Astrocyte of the spinal cord (primary cell): Measurements from ENCODE around the gene TUBA4B.
A peak's percentile ranks its signal among the peaks of the same experiment; 100 is the strongest.
"Not testable (repeated sequence)": the region's sequence is repeated elsewhere in the genome, so short reads cannot be mapped to it uniquely, and the experiment has no call there.

Experiments
- DNase-seq: peaks from one replicate; pipeline ENCODE4 v3.0.0; 2011; ENCODE audit warnings: low read depth, low spot score
- H3K4me3 ChIP-seq: 2 replicates; pipeline ENCODE4 v1.5.1; 2011; ENCODE audit warnings: low read depth, mild to moderate bottlenecking, low read length, moderate library complexity
- in situ Hi-C: cut with HindIII; loops from 2 replicates; pipeline ENCODE4 v1.10.0; 2017; ENCODE audit warnings: low sequenced_read_pairs
- TF ChIP-seq, protein P1 (sequence below): IDR thresholded peaks from 2 replicates; pipeline ENCODE4 v1.5.1; 2012; ENCODE audit warnings: low read depth, mild to moderate bottlenecking, low read length, inconsistent platforms

The TUBA4B gene

DNA sequence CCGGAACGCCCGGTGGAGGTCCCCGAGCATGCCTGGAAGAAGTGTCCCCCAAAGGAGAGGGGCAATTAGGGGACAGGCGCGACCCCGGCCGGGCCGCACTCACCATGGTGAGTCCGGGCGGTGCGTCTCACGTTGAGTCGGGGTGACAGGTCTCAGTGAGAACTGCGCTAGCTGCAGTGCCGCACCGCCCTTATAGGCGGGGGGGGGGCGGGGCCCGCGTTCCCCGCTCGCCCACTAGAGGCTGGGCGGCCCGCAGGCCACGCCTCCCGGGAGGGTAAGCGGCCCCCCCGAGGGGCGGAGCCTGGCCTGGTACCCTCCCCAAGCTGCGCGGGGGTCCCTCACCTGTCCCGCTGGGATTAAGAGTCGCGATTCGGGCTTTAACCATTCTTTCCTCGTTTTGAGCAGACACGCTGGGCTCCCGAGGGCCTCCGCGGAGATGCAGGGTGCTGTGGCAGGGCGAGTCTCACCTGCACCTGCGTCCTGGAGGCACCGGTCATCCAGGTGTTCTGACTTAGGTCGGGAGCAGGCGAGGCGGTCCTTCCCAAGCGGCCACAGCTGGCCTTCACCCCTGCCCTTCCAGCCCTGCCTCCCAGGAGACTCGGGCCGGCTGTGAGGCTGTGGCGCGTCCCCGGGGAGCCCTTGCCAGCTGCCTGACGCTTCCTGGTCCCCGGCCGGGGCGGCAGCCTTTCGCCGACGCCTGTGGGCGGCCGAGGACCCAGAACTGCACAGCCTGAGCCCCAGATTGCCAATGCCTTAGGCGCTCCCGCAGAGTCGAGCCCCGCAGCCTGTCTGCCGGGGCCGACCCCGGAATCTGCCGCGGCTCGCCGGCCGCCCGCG lies 928 bp downstream of the TUBA4B start, which contains the start of gene TUBA4A:
Gene TUBA4A (minus strand): TSS at position 166 of the 837 bp plus-strand sequence. CDS start 60 bp downstream, at position 106.
- peak within 1 kb of the TSS; percentile 46 for H3K4me3 ChIP-seq
- peak; percentile 41 for DNase-seq
- TF ChIP-seq, protein P1, sequence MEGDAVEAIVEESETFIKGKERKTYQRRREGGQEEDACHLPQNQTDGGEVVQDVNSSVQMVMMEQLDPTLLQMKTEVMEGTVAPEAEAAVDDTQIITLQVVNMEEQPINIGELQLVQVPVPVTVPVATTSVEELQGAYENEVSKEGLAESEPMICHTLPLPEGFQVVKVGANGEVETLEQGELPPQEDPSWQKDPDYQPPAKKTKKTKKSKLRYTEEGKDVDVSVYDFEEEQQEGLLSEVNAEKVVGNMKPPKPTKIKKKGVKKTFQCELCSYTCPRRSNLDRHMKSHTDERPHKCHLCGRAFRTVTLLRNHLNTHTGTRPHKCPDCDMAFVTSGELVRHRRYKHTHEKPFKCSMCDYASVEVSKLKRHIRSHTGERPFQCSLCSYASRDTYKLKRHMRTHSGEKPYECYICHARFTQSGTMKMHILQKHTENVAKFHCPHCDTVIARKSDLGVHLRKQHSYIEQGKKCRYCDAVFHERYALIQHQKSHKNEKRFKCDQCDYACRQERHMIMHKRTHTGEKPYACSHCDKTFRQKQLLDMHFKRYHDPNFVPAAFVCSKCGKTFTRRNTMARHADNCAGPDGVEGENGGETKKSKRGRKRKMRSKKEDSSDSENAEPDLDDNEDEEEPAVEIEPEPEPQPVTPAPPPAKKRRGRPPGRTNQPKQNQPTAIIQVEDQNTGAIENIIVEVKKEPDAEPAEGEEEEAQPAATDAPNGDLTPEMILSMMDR: no peak
- in situ Hi-C loops: no loop called here

DNA sequence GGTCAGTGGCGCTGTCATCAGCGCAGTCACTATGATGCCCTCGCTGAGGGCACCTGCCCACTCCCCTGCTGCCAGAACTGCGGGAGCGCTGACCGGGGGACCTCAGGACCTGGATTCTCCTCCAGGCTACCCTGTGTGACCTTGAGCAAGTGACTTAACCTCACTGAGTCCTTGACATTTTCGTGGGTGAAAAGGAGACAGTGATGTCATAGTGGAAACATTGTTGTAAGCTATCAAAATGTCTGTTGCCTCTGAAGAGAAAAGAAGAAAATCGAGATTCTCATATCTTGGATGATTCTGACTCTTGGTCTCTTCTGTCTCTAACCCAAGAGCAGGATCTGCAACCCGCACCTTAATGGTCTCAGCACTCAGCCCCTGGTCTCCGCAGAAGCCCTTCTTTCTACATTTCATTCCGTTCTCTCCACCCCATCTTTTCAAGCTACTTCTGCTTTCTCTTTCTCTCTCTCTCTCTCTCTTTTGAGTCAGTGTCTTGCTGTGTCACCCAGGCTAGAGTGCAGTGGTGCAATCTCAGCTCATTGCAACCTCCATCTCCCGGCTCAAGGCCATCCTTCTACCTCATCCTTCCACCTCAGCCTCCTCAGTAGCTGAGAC lies 1.7 kb downstream of the TUBA4B start:
- no peak for DNase-seq
- in situ Hi-C loops: no loop called here
- H3K4me3 ChIP-seq: no peak overlapping the region
- TF ChIP-seq, protein P1: no peak

DNA sequence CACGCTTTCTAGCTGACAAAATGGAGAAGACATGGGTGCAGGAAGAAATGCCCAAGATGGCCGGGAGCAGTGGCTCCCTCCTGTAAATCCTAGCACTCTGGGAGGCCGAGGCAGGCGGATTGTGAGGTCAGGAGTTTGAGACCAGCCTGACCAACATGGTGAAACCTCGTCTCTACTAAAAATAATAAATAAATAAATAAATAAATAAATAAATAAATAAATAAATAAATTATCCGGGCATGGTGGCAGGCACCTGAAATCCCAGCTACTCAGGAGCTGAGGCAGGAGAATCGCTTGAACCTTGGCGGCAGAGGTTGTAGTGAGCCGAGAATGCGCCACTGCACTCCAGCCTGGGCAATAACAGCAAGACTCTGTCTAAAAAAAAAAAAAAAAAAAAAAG lies 5.9 kb downstream of the TUBA4B start:
- in situ Hi-C loops, H3K4me3 ChIP-seq, DNase-seq: not testable (repeated sequence)

DNA sequence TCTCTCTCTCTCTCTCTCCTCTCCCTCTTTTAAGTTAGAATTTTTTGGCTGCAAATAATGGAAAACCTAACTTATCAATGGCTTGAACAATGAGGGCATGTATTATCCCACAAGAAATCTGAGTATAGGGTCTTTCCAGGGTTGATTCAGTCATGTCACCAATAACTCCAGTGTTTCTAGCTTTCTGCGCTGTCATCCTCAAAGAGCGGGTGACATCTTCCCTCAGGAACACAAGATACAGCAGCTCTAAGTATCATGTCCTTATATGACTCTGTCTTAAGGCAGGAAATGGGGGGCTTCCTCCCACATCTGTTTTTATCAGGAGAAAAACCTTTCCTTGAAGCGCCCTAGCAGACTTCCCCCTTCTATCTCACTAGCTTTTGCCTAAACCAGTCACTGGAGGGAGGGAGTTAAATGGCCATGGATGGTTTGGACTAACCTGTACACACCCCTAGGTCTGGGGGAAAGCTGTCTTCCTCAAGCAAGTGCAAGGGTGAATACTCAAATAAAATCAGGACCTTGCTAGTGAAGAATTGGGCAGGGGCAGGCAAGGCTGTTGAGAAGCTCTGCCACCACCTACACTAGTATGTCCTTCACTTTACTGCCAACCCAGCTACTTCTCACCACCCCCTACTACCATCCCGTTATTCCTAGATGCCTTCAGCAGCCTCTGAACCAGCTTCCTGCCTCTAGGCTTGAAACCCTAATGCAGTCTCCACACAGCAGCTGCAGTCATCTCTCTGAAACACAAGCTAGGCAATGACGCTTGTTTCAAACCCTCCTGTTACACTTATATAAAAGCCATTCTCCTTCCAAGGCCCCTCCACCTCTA lies 8.2 kb downstream of the TUBA4B start:
- no peak for DNase-seq
- no peak overlapping the region for H3K4me3 ChIP-seq
- TF ChIP-seq, protein P1: no peak
- in situ Hi-C loops: no loop called here

DNA sequence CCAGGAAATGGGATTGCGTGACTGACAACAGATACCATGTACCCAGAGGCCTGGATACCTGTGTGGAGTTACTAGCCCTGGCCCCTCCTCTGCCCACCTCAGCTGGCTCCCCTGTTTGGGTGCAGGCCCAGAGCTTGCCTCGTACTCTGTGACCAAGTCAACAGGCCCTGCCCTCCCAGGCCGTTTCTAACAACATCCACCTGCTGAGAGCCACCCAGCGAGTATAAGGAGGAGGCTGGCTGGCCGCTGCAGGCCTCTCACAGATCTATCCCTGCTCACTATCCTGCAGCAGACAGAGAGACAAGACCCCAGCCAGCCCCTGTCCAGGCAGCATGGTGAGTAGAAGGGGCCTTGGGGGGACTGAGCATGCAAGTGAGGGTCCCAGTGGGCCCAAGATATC lies 13.2 kb downstream of the TUBA4B start:
- in situ Hi-C loops: no loop called here
- DNase-seq: no peak
- TF ChIP-seq, protein P1: no peak
- no peak overlapping the region for H3K4me3 ChIP-seq

DNA sequence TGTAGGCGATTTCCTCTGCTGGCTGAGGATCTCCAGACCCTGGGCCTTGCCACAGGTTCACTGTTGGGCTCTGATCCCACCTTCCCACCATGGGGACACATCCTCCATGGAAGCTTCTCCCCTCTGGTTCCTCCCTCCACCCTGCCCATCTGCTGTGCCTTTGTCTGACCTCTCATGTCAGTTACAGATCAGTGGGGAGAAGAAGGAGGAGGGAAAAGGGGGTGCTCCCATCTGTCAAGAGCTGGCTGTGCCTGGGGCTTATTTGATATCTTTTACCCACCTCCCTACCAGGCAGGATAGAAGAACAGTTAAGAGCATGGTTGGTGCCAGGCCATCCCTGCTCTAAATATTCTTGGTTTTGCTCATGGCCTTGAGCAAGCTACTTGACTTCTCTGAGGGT lies 13.8 kb downstream of the TUBA4B start:
- in situ Hi-C loops: no loop called here
- no peak for DNase-seq
- no peak overlapping the region for H3K4me3 ChIP-seq
- TF ChIP-seq, protein P1: no peak
